Osteocyte (in vitro differentiated cells): ENCODE results near the gene CETP. TPM values are rescaled to one million over a fixed set of nuclear protein-coding genes. Genes with fewer than 3 reads are reported as not detected.

ENCODE experiments used
- DNase-seq: peaks from one replicate; pipeline ENCODE4 v3.0.0; 2021; ENCODE audit warnings: mixed read lengths; ENCODE audit not compliant: unreplicated experiment; ENCODE audit errors: extremely low spot score
- H3K27ac Mint-ChIP-seq: one replicate; pipeline ENCODE4 v1.8.0; 2021; ENCODE audit warnings: mild to moderate bottlenecking, mixed read lengths; ENCODE audit not compliant: unreplicated experiment
- H3K27me3 Mint-ChIP-seq: one replicate; pipeline ENCODE4 v1.8.0; 2021; ENCODE audit warnings: mixed read lengths; ENCODE audit not compliant: unreplicated experiment
- H3K36me3 Mint-ChIP-seq: one replicate; pipeline ENCODE4 v1.8.0; 2021; ENCODE audit warnings: mixed read lengths; ENCODE audit not compliant: unreplicated experiment
- H3K4me1 Mint-ChIP-seq: one replicate; pipeline ENCODE4 v1.8.0; 2021; ENCODE audit warnings: mixed read lengths; ENCODE audit not compliant: unreplicated experiment
- H3K4me3 Mint-ChIP-seq: one replicate; pipeline ENCODE4 v1.8.0; 2021; ENCODE audit warnings: mild to moderate bottlenecking, moderate library complexity, mixed read lengths; ENCODE audit not compliant: unreplicated experiment
- H3K9me3 Mint-ChIP-seq: one replicate; pipeline ENCODE4 v1.8.0; 2021; ENCODE audit warnings: mixed read lengths; ENCODE audit not compliant: unreplicated experiment
- CTCF ChIP-seq: fragments of 200-600 bp; sonication (generic); IDR thresholded peaks from 2 replicates; pipeline ENCODE4 v1.5.0; 2021; ENCODE audit warnings: antibody characterized with exemption, mild to moderate bottlenecking, moderate library complexity
- total RNA-seq: library from RNA; stranded (reverse); gene quantifications from 2 replicates; pipeline ENCODE4 v1.2.1, GENCODE V29; 2021

Gene CETP
- total RNA-seq, 1 donor from 2014 or later, result not detected

- TF ChIP-seq CTCF, result no peak
- no peaks in the 10 kb centered on the region for H3K27me3 Mint-ChIP-seq
These were observed 16.2 kb downstream of the CETP start for GRCh38 chr16:56977823-56978430.

GRCh38 chr16:56980201-56980535 is 18.4 kb downstream of the CETP start:
- no peaks in the 10 kb centered on the region for H3K27me3 Mint-ChIP-seq

More at GRCh38 chr16:56977823-56978430, 16.2 kb downstream of the CETP start:
- Mint-ChIP-seq H3K9me3 (no peaks in the 10 kb centered on the region), H3K4me3 (no peak overlapping the region), H3K4me1 (peaks cover 3% of the 10 kb centered on the region), H3K27ac (no peak overlapping the region), H3K36me3 (no peaks in the 10 kb centered on the region)
- DNase-seq, result no peak

GRCh38 chr16:56980792-56981724 is 19.3 kb downstream of the CETP start:
- Mint-ChIP-seq H3K36me3 (no peaks in the 10 kb centered on the region), H3K27ac (no peak overlapping the region)

More at GRCh38 chr16:56980201-56980535, 18.4 kb downstream of the CETP start:
- no peak for TF ChIP-seq CTCF
- Mint-ChIP-seq H3K4me1 (peaks cover 7% of the 10 kb centered on the region), H3K36me3 (no peaks in the 10 kb centered on the region), H3K27ac (no peak overlapping the region), H3K9me3 (no peaks in the 10 kb centered on the region), H3K4me3 (no peak overlapping the region)
- DNase-seq, result no peak

GRCh38 chr16:56981729-56982271 is 20.1 kb downstream of the CETP start:
- Mint-ChIP-seq H3K36me3 (no peaks in the 10 kb centered on the region), H3K27ac (no peak overlapping the region), H3K27me3 (no peaks in the 10 kb centered on the region), H3K9me3 (no peaks in the 10 kb centered on the region), H3K4me3 (no peak overlapping the region), H3K4me1 (peaks cover 16% of the 10 kb centered on the region)
- DNase-seq, result no peak
- TF ChIP-seq CTCF, result no peak

More at GRCh38 chr16:56980792-56981724, 19.3 kb downstream of the CETP start:
- H3K4me1 Mint-ChIP-seq, result peaks cover 16% of the 10 kb centered on the region
- no peaks in the 10 kb centered on the region for H3K27me3 Mint-ChIP-seq
- H3K4me3 Mint-ChIP-seq, result no peak overlapping the region
- DNase-seq, result no peak
- no peak for TF ChIP-seq CTCF
- H3K9me3 Mint-ChIP-seq, result no peaks in the 10 kb centered on the region

GRCh38 chr16:56982695-56983094 is 20.9 kb downstream of the CETP start:
- DNase-seq, result no peak
- Mint-ChIP-seq H3K9me3 (no peaks in the 10 kb centered on the region), H3K27me3 (no peaks in the 10 kb centered on the region), H3K36me3 (no peaks in the 10 kb centered on the region), H3K4me1 (peaks cover 16% of the 10 kb centered on the region), H3K27ac (no peak overlapping the region), H3K4me3 (no peak overlapping the region)
- no peak for TF ChIP-seq CTCF
